ENCODE data around the gene CD151. TPM values are rescaled to one million over a fixed set of nuclear protein-coding genes. Genes with fewer than 3 reads are reported as not detected.

CD151 gene
- total and polyA plus RNA-seq, 2 donors = 19.5 to 82.3 TPM

DNA sequence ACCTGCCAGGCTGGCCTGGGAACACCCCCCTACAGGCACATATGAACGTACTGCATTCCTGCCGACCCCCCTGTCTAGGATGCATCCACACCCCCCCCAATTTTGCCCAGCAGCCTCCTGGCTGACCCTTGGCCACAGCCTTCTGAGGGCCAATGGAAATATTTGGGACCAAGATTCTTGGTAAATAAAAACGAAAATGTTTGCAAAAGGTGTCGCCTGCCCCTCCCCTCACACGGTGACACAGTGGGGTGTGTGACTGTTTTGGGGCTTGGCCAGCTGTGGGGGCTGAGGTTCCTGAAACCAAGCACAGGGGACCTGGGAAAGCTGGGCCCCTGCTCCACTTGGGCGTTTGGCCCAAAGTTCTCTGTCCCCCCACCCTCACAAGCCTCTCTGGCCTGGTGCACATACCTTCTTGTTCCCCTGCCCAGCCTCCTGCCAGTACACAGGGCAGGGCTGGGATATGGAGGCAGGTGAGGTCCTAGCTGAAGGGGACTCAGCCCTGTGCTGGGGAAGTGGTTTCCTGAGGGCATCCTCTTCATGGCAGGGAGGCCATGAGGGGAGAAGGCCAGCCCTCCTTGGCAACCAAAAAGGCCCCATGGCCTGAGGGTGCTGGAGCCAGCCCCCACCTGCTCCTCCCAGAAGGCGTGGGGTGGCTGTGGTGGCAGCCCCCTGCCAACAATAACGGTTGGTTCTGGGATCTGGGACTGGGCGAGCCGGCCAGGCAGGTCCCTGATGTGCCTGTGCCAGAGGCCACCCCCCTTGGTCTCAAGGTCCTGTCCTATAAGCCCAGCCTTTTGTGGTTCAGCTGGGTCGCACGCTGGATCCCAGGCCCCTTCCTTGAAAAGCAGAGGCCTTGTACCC, 7.2 kb upstream of the CD151 start:
- no peak for DNase-seq (ENCODE audit: low read depth in 6 of 9, low spot score in 9 of 9)
- peaks cover 18 to 40% of the 10 kb centered on the region in 2 donors for H3K36me3 ChIP-seq (ENCODE audit: control insufficient read depth in 2 of 2, insufficient read depth in 2 of 2, low read length in 1 of 2)
- no peak overlapping the region for H3K27ac ChIP-seq (ENCODE audit: low read depth in 1 of 2, low read length in 1 of 2)
- 97% methylated on average over 12 of the region's 12 CpGs for WGBS
- H3K4me1 ChIP-seq (ENCODE audit: control insufficient read depth in 2 of 2, insufficient read depth in 2 of 2, low read length in 2 of 2) = peaks cover 10 to 69% of the 10 kb centered on the region in 2 donors
- no peak overlapping the region for H3K4me3 ChIP-seq (ENCODE audit: low read length in 2 of 2)
- peaks cover 3 to 18% of the 10 kb centered on the region in 2 donors for H3K9me3 ChIP-seq (ENCODE audit: control insufficient read depth in 2 of 2, insufficient read depth in 1 of 2, low read length in 1 of 2)
- H3K27me3 ChIP-seq (ENCODE audit: control insufficient read depth in 2 of 2, insufficient read depth in 1 of 2, low read length in 1 of 2) = peaks cover 45 to 56% of the 10 kb centered on the region in 2 donors

DNA sequence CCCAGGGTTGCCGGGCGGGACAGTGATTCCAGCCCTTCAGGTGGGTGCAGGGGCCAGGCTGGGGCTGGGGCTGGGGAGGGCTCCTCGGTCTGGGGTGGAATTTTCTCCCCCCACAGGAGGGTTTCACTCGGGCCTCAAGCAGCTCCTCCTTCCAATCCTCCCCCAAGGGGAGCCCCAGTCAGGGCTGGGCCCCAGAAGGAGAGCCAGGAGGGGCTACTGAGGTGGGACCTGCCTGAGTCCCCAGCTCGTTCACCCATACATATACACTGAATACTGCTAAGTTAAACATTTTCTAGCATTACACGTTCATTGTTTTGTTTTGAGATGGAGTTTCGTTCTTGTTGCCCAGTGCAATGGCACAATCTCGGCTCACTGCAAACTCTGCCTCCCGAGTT, 6.5 kb upstream of the CD151 start:
- WGBS = 92% methylated on average over 9 of the region's 9 CpGs
- Histone ChIP-seq H3K36me3 (ENCODE audit: control insufficient read depth in 2 of 2, insufficient read depth in 2 of 2, low read length in 1 of 2) (peaks cover 18 to 37% of the 10 kb centered on the region in 2 donors), H3K27me3 (ENCODE audit: control insufficient read depth in 2 of 2, insufficient read depth in 1 of 2, low read length in 1 of 2) (peaks cover 51 to 62% of the 10 kb centered on the region in 2 donors), H3K4me1 (ENCODE audit: control insufficient read depth in 2 of 2, insufficient read depth in 2 of 2, low read length in 2 of 2) (peaks cover 7 to 69% of the 10 kb centered on the region in 2 donors), H3K9me3 (ENCODE audit: control insufficient read depth in 2 of 2, insufficient read depth in 1 of 2, low read length in 1 of 2) (peaks cover 5 to 23% of the 10 kb centered on the region in 2 donors), H3K4me3 (ENCODE audit: low read length in 2 of 2) (no peak overlapping the region), H3K27ac (ENCODE audit: low read depth in 1 of 2, low read length in 1 of 2) (no peak overlapping the region)
- DNase-seq (ENCODE audit: low read depth in 6 of 9, low spot score in 9 of 9) = no peak

DNA sequence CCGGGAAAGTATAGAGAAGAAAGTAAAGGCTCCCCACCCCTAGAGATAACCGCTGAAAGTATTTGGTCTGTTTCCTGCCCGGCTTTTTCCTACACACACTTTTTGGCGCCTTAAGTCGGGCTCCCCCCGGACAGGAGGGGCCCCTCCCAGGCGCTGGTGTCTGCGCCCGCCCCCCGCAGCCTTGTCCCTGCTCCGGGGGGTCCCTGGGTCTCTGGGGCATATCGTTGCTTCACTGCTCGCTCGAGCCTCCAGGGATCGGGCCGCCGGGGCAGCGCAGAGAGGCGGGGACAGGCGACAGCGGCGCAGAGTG, 6.0 kb upstream of the CD151 start:
- no peak for DNase-seq (ENCODE audit: low read depth in 6 of 9, low spot score in 9 of 9)
- Histone ChIP-seq H3K27me3 (ENCODE audit: control insufficient read depth in 2 of 2, insufficient read depth in 1 of 2, low read length in 1 of 2) (peaks cover 57 to 68% of the 10 kb centered on the region in 2 donors), H3K27ac (ENCODE audit: low read depth in 1 of 2, low read length in 1 of 2) (no peak overlapping the region), H3K36me3 (ENCODE audit: control insufficient read depth in 2 of 2, insufficient read depth in 2 of 2, low read length in 1 of 2) (peaks cover 18 to 32% of the 10 kb centered on the region in 2 donors), H3K9me3 (ENCODE audit: control insufficient read depth in 2 of 2, insufficient read depth in 1 of 2, low read length in 1 of 2) (peaks cover 6 to 29% of the 10 kb centered on the region in 2 donors), H3K4me1 (ENCODE audit: control insufficient read depth in 2 of 2, insufficient read depth in 2 of 2, low read length in 2 of 2) (peaks cover 11 to 70% of the 10 kb centered on the region in 2 donors), H3K4me3 (ENCODE audit: low read length in 2 of 2) (peak overlapping the region in 1 of 2 donors; percentile 44)
- WGBS = 1% methylated on average over 22 of the region's 22 CpGs

DNA sequence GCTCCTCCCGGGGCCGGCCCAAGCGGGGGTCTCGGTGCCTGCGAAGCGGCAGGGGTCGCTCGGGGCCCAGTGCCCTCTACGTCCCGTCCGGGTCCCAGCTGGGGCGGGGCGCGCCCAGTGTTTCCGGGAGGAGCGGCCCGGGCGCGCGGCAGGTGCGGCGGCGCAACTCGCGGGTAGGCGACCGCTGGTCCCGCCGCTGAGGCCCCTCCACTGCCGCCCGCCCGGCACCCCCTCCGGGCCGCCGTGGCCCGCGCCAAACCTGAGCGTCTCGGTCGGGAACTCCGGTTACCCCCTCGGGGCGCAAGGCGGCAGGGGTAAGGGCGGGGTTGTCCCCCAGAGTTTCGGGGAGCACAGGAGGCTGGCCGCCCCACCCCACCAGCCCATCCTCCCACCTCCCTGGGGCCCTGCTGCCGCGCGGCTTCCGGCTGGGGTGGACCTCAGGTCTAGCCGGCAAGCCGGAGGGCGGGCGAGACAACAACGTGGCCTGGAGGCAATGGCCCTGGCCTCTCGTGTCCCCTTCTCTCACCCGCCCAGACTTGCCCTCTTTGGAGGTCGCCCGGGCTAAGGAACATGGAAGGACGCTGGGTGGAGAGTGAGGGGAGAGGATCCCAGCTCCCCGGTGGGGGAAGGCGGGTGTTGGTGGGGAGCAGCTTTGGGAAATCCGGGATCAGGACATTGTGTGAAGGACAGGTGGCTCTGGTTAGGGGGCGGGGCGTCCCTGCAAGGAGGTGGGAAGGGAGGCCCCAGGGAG, 5.4 kb upstream of the CD151 start:
- H3K27ac ChIP-seq (ENCODE audit: low read depth in 1 of 2, low read length in 1 of 2) = no peak overlapping the region
- WGBS = 8% methylated on average over 66 of the region's 66 CpGs
- peak overlapping the region in 1 of 2 donors; percentile 44 for H3K4me3 ChIP-seq (ENCODE audit: low read length in 2 of 2)
- H3K9me3 ChIP-seq (ENCODE audit: control insufficient read depth in 2 of 2, insufficient read depth in 1 of 2, low read length in 1 of 2) = peaks cover 6 to 34% of the 10 kb centered on the region in 2 donors
- peaks cover 11 to 74% of the 10 kb centered on the region in 2 donors for H3K4me1 ChIP-seq (ENCODE audit: control insufficient read depth in 2 of 2, insufficient read depth in 2 of 2, low read length in 2 of 2)
- peaks cover 17 to 27% of the 10 kb centered on the region in 2 donors for H3K36me3 ChIP-seq (ENCODE audit: control insufficient read depth in 2 of 2, insufficient read depth in 2 of 2, low read length in 1 of 2)
- DNase-seq (ENCODE audit: low read depth in 6 of 9, low spot score in 9 of 9) = no peak
- H3K27me3 ChIP-seq (ENCODE audit: control insufficient read depth in 2 of 2, insufficient read depth in 1 of 2, low read length in 1 of 2) = peaks cover 62 to 73% of the 10 kb centered on the region in 2 donors

DNA sequence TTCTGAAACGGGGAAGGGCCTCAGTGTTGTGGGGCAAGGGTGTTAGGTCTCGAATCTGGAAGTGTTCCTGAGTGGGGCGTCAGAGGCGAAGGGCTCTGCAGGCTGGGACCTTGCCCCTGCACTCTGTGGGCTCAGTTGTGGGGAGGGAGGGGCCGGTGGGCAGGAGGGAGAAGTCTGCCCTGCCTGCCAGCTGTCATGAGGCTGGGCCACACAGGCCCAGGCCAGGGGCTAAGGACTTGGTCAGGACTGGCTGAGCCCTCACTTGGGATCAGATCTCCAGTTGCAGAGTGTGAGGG, 4.9 kb upstream of the CD151 start, which contains the start of gene CRACR2B:
Gene CRACR2B, plus strand, starts transcription at position 23 of the 296 bp plus-strand sequence. CDS start 689 bp downstream, outside the sequence.
- Histone ChIP-seq H3K36me3 (ENCODE audit: control insufficient read depth in 2 of 2, insufficient read depth in 2 of 2, low read length in 1 of 2) (peaks cover 14 to 23% of the 10 kb centered on the region in 2 donors), H3K27me3 (ENCODE audit: control insufficient read depth in 2 of 2, insufficient read depth in 1 of 2, low read length in 1 of 2) (peaks cover 67 to 77% of the 10 kb centered on the region in 2 donors), H3K27ac (ENCODE audit: low read depth in 1 of 2, low read length in 1 of 2) (no peak within 1 kb of the TSS), H3K4me1 (ENCODE audit: control insufficient read depth in 2 of 2, insufficient read depth in 2 of 2, low read length in 2 of 2) (peaks cover 11 to 77% of the 10 kb centered on the region in 2 donors), H3K4me3 (ENCODE audit: low read length in 2 of 2) (peak within 1 kb of the TSS in 1 of 2 donors; percentile 44), H3K9me3 (ENCODE audit: control insufficient read depth in 2 of 2, insufficient read depth in 1 of 2, low read length in 1 of 2) (peaks cover 6 to 35% of the 10 kb centered on the region in 2 donors)
- DNase-seq (ENCODE audit: low read depth in 6 of 9, low spot score in 9 of 9) = no peak
- 60% methylated on average over 5 of the region's 5 CpGs for WGBS

DNA sequence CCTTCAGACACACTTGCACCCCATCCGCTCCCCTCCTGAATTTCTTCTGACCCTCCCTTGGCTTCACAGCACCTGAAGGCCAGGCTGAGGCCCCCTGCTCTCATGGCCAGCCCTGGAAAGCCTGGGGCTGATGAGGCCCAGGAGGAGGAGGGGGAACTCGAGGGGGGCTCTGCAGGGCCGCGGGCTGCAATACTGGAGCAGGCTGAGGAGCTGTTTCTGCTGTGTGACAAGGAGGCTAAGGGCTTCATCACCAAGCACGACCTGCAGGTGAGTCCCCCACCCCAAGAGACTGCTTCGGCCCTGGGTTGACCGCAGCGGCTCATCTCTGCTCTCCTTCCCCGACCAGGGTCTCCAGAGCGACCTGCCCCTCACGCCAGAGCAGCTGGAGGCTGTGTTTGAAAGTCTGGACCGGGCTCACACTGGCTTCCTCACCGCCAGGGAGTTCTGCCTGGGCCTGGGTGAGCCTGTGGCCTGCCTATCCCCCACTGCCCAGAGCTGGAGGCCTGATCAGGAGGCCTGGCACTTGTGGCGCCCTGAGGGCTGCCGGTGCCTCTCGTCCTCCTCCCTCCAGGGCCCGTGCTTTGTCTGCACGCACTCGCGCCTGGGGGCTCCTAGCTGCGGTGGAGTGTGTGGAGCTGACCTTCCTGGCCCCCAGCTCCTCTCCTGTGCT, 4.1 kb upstream of the CD151 start:
- H3K27me3 ChIP-seq (ENCODE audit: control insufficient read depth in 2 of 2, insufficient read depth in 1 of 2, low read length in 1 of 2) = peaks cover 75 to 84% of the 10 kb centered on the region in 2 donors

DNA sequence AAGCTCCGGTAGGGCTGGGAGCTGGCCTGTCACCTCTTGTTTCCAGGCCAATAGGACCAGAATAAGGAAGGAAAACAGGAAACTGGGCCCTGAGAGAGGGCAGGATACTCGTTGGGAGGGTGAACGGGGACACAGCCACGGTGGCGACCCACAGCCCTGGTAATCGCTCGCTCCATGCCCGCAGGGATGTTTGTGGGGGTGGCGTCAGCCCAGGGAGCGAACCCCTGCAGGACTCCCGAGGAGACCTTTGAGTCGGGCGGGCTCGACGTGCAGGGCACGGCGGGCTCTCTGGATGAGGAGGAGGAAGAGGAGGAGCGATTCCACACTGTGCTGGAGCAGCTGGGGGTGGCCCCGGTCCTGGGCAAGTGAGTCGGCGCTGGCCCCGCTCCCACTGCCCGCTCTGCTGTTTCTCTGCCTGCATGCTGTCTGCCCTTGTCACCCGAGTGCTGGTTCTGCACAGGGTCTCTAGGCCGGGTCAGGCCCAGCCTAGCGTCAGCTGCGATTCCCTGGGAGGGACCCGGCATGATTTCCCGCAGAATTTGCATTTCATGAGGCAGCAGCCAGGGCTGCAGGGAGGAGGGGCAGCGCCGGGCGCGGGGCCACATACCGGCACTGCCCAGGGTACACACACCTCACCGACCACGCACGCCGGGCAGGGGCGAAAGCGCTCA, 3.4 kb upstream of the CD151 start:
- Histone ChIP-seq H3K9me3 (ENCODE audit: control insufficient read depth in 2 of 2, insufficient read depth in 1 of 2, low read length in 1 of 2) (peaks cover 6 to 35% of the 10 kb centered on the region in 2 donors), H3K27ac (ENCODE audit: low read depth in 1 of 2, low read length in 1 of 2) (no peak overlapping the region), H3K4me1 (ENCODE audit: control insufficient read depth in 2 of 2, insufficient read depth in 2 of 2, low read length in 2 of 2) (peaks cover 16 to 82% of the 10 kb centered on the region in 2 donors), H3K27me3 (ENCODE audit: control insufficient read depth in 2 of 2, insufficient read depth in 1 of 2, low read length in 1 of 2) (peaks cover 79 to 91% of the 10 kb centered on the region in 2 donors), H3K4me3 (ENCODE audit: low read length in 2 of 2) (peak overlapping the region in 1 of 2 donors; percentile 26), H3K36me3 (ENCODE audit: control insufficient read depth in 2 of 2, insufficient read depth in 2 of 2, low read length in 1 of 2) (peaks cover 6 to 11% of the 10 kb centered on the region in 2 donors)
- 8% methylated on average over 40 of the region's 40 CpGs for WGBS
- no peak for DNase-seq (ENCODE audit: low read depth in 6 of 9, low spot score in 9 of 9)

More for the DNA sequence above, 4.1 kb upstream of the CD151 start:
- H3K27ac ChIP-seq (ENCODE audit: low read depth in 1 of 2, low read length in 1 of 2) = no peak overlapping the region
- DNase-seq (ENCODE audit: low read depth in 6 of 9, low spot score in 9 of 9) = no peak
- peaks cover 6 to 35% of the 10 kb centered on the region in 2 donors for H3K9me3 ChIP-seq (ENCODE audit: control insufficient read depth in 2 of 2, insufficient read depth in 1 of 2, low read length in 1 of 2)
- 67% methylated on average over 21 of the region's 21 CpGs for WGBS
- H3K36me3 ChIP-seq (ENCODE audit: control insufficient read depth in 2 of 2, insufficient read depth in 2 of 2, low read length in 1 of 2) = peaks cover 12 to 17% of the 10 kb centered on the region in 2 donors
- H3K4me3 ChIP-seq (ENCODE audit: low read length in 2 of 2) = no peak overlapping the region
- H3K4me1 ChIP-seq (ENCODE audit: control insufficient read depth in 2 of 2, insufficient read depth in 2 of 2, low read length in 2 of 2) = peaks cover 16 to 81% of the 10 kb centered on the region in 2 donors

DNA sequence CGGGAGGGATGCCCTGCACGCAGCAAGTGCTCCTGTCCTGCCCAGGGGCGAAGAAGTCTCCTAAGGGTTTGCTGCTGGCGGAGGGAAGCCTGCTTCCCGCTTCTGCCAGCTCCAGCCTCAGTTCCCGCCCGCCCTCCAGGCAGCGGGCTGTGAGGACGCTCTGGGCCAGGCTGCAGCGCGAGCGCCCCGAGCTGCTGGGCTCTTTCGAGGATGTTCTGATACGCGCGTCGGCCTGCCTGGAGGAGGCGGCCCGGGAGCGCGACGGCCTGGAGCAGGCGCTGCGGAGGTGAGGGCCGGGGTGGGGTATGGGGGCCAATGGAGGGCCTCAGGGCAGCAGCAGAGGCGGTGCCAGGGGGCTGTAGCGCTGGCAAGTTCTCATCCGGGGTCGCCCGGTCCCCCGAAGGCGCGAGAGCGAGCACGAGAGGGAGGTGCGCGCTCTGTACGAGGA, 2.9 kb upstream of the CD151 start:
- Histone ChIP-seq H3K9me3 (ENCODE audit: control insufficient read depth in 2 of 2, insufficient read depth in 1 of 2, low read length in 1 of 2) (peaks cover 6 to 35% of the 10 kb centered on the region in 2 donors), H3K27me3 (ENCODE audit: control insufficient read depth in 2 of 2, insufficient read depth in 1 of 2, low read length in 1 of 2) (peaks cover 81 to 96% of the 10 kb centered on the region in 2 donors)

More for the DNA sequence above, 2.9 kb upstream of the CD151 start:
- DNase-seq (ENCODE audit: low read depth in 6 of 9, low spot score in 9 of 9) = no peak
- Histone ChIP-seq H3K4me3 (ENCODE audit: low read length in 2 of 2) (peak overlapping the region in 1 of 2 donors; percentile 33), H3K27ac (ENCODE audit: low read depth in 1 of 2, low read length in 1 of 2) (no peak overlapping the region), H3K36me3 (ENCODE audit: control insufficient read depth in 2 of 2, insufficient read depth in 2 of 2, low read length in 1 of 2) (peaks cover 5 to 6% of the 10 kb centered on the region in 2 donors), H3K4me1 (ENCODE audit: control insufficient read depth in 2 of 2, insufficient read depth in 2 of 2, low read length in 2 of 2) (peaks cover 16 to 81% of the 10 kb centered on the region in 2 donors)
- 4% methylated on average over 39 of the region's 39 CpGs for WGBS

Measured in thymus (tissue), 11 donors.